Measurements from ENCODE around the gene PACS1. TPM values are rescaled to one million over a fixed set of nuclear protein-coding genes. Genes with fewer than 3 reads are reported as not detected.

The PACS1 gene
- total RNA-seq, 3 donors from 2014 or later (not counting 1 experiment from before 2014, with no cell fraction given) = 176 to 204 (median 186) TPM

DNA sequence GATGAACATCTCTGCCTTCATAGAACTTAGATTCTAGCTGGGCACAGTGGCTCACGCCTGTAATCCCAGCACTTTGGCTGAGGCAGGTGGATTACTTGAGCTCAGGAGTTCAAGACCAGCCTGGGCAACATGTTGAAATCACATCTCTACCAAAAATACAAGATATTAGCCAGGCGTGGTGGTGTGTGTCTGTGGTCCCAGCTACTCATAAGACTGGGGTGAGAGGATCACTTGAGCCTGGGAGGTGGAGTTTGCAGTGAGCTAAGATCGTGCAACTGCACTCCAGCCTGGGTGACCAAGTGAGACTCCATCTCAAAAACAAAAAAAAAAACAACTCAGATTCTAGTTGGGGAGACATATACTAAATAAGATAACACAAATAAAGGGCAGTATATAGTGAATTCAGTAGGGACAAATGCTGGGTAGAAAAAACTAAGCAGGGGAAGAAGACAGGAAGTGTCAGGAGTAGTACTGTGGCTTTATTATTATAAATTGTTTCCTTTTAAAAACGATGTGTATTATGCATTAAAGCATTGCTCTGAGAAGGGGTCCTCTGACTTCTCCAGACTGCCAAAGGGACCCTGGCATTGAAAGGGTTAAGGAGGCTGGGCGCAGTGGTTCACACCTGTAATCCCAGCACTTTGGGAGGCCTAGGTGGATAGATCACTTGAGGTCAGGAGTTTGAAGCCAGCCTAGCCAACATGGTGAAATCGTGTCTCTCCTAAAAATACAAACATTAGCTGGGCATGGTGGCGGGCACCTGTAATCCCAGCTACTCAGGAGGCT, 46.7 kb downstream of the PACS1 start:
- DNase-seq = no peak

DNA sequence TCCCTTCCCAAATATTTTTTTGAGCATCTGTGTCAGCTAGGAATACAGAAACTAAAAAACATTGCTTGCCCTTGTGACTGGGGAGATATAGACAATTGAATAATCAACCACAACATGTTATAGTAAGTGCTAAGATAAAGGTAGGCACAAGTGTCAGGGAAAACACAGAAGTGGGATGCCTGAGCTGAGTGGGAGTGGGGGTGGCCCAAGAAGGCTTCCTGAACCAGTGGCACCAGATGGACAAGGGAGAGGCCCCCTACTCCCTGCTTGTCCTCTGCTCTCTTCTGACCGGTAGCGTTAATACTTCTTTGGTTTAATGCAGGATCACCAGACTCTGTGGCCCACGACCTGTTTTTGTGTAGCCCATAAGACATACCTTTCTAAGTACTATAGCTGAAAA, 48.8 kb downstream of the PACS1 start:
- Histone ChIP-seq H3K9me3 (ENCODE audit: control insufficient read depth, insufficient read depth, low read length) (no peaks in the 10 kb centered on the region), H3K4me3 (ENCODE audit: low read length) (no peak overlapping the region), H3K27me3 (ENCODE audit: control insufficient read depth, insufficient read depth, low read length) (no peaks in the 10 kb centered on the region), H3K4me1 (ENCODE audit: control insufficient read depth, insufficient read depth, low read length) (peaks cover 51% of the 10 kb centered on the region), H3K27ac (ENCODE audit: low read length) (no peak overlapping the region), H3K36me3 (ENCODE audit: control insufficient read depth, insufficient read depth, low read length) (no peaks in the 10 kb centered on the region)
- TF ChIP-seq, protein P1, sequence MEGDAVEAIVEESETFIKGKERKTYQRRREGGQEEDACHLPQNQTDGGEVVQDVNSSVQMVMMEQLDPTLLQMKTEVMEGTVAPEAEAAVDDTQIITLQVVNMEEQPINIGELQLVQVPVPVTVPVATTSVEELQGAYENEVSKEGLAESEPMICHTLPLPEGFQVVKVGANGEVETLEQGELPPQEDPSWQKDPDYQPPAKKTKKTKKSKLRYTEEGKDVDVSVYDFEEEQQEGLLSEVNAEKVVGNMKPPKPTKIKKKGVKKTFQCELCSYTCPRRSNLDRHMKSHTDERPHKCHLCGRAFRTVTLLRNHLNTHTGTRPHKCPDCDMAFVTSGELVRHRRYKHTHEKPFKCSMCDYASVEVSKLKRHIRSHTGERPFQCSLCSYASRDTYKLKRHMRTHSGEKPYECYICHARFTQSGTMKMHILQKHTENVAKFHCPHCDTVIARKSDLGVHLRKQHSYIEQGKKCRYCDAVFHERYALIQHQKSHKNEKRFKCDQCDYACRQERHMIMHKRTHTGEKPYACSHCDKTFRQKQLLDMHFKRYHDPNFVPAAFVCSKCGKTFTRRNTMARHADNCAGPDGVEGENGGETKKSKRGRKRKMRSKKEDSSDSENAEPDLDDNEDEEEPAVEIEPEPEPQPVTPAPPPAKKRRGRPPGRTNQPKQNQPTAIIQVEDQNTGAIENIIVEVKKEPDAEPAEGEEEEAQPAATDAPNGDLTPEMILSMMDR (IDR thresholded peaks at IDR 0.05) = no peak
- 91% methylated on average over 2 of the region's 3 CpGs for WGBS (ENCODE audit: insufficient coverage)
- no peak overlapping the region for H3K4me3 Mint-ChIP-seq
- no peaks in the 10 kb centered on the region for H3K9me3 Mint-ChIP-seq
- H3K27me3 Mint-ChIP-seq (ENCODE audit: low read depth in 2 of 2) = no peaks in the 10 kb centered on the region
- no peak for ATAC-seq
- peaks cover 66 to 71% of the 10 kb centered on the region in 2 donors for H3K4me1 Mint-ChIP-seq
- intact Hi-C loops (cut with micrococcal nuclease) = loop anchor here (5.0 kb wide), 1 partner anchor 37 kb away; no protein-coding TSS in a partner anchor
- H3K27ac Mint-ChIP-seq = peak overlapping the region; percentile 91 to 92
- no peaks in the 10 kb centered on the region for H3K36me3 Mint-ChIP-seq
- DNase-seq = no peak

More for the DNA sequence above, 46.7 kb downstream of the PACS1 start:
- ATAC-seq = peak in 2 of 3 donors; percentile 51 to 68
- Histone ChIP-seq H3K27me3 (ENCODE audit: control insufficient read depth, insufficient read depth, low read length) (no peaks in the 10 kb centered on the region), H3K27ac (ENCODE audit: low read length) (peak overlapping the region; percentile 65), H3K4me3 (ENCODE audit: low read length) (no peak overlapping the region), H3K9me3 (ENCODE audit: control insufficient read depth, insufficient read depth, low read length) (no peaks in the 10 kb centered on the region), H3K36me3 (ENCODE audit: control insufficient read depth, insufficient read depth, low read length) (no peaks in the 10 kb centered on the region), H3K4me1 (ENCODE audit: control insufficient read depth, insufficient read depth, low read length) (peaks cover 61% of the 10 kb centered on the region)
- Mint-ChIP-seq H3K36me3 (no peaks in the 10 kb centered on the region), H3K4me1 (peaks cover 81 to 82% of the 10 kb centered on the region in 2 donors), H3K4me3 (peak overlapping the region; percentile 90), H3K27ac (peak overlapping the region; percentile 91 to 92), H3K9me3 (no peaks in the 10 kb centered on the region), H3K27me3 (ENCODE audit: low read depth in 2 of 2) (no peaks in the 10 kb centered on the region)
- TF ChIP-seq, protein P1 (IDR thresholded peaks at IDR 0.05) = no peak
- WGBS (ENCODE audit: insufficient coverage) = 40% methylated on average over 6 of the region's 7 CpGs
- intact Hi-C loops (cut with micrococcal nuclease) = loop anchor here (5.0 kb wide), 1 partner anchor 34 kb away; no protein-coding TSS in a partner anchor

DNA sequence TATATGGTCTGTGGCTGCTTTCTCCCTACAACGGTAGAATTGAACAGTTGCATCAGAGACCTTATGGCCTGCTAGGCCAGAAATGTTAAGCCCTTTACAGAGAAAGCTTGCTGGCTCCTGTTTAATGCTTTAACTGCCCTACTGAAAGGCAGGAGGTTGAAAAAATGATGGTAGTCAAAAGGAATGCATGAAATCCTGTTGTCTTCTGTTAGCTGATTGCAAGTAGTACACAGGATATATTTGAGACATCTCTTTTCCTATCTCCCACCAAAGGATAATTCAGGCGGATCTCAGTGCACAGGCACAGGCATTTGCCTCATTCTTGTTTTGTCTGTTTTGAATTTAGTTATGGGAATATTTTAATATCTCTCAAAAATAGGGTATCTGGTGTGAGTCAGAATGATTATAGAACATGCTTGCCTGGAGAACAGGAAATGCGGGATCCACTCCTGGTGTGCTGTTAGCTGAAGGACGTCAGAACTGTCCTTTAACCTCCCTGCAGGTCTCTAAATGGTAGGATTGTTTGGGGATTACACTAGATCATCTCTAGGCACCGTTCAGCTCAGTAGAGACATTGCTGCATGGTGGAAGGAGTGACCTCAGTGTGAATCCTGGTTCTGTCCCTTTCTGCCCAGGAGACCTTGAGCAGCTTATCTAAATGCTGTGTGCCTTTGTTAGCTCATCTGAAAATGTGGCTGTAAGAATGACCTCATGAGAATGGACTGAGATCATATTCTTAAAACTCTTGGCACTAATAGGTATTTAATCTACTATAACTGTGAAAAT, 49.5 kb downstream of the PACS1 start:
- Histone ChIP-seq H3K27me3 (ENCODE audit: control insufficient read depth, insufficient read depth, low read length) (no peaks in the 10 kb centered on the region), H3K4me1 (ENCODE audit: control insufficient read depth, insufficient read depth, low read length) (peaks cover 46% of the 10 kb centered on the region), H3K9me3 (ENCODE audit: control insufficient read depth, insufficient read depth, low read length) (no peaks in the 10 kb centered on the region), H3K27ac (ENCODE audit: low read length) (no peak overlapping the region), H3K36me3 (ENCODE audit: control insufficient read depth, insufficient read depth, low read length) (no peaks in the 10 kb centered on the region), H3K4me3 (ENCODE audit: low read length) (no peak overlapping the region)
- Mint-ChIP-seq H3K27ac (peak overlapping the region; percentile 91 to 92), H3K9me3 (no peaks in the 10 kb centered on the region), H3K4me3 (no peak overlapping the region), H3K27me3 (ENCODE audit: low read depth in 2 of 2) (no peaks in the 10 kb centered on the region), H3K4me1 (peaks cover 65 to 75% of the 10 kb centered on the region in 2 donors), H3K36me3 (no peaks in the 10 kb centered on the region)
- no peak for DNase-seq
- TF ChIP-seq, protein P1 (IDR thresholded peaks at IDR 0.05) = no peak
- ATAC-seq = no peak
- intact Hi-C loops (cut with micrococcal nuclease) = loop anchor here (5.0 kb wide), 1 partner anchor 37 kb away; no protein-coding TSS in a partner anchor
- WGBS (ENCODE audit: insufficient coverage) = 81% methylated on average over 5 of the region's 5 CpGs
